ENCODE data around the gene MAGEB3. TPM values are rescaled to one million over a fixed set of nuclear protein-coding genes. Genes with fewer than 3 reads are reported as not detected.

MAGEB3 gene
- total and polyA plus RNA-seq, 9 of the 15 experiments (the other 6 are each of a cell fraction or from before 2014, with no cell fraction given): 0.07 to 0.11 TPM; not detected in 7

DNA sequence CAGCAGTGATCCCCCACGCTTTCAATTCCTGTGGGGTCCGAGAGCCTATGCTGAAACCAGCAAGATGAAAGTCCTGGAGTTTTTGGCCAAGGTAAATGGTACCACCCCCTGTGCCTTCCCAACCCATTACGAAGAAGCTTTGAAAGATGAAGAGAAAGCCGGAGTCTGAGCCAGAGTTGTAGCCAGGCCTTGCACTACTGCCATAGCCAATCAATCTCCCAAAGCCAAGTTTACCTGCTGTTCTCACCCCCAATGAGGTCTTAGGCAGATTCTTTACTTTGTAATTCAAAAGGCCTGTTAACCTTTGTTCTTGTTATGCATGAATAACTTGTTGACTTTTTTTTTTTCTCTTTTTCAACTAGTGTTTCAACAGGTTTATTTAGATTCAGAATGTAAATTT is 11.1 kb upstream of the MAGEB3 start (continued):
- TF ChIP-seq ZNF76 (CRISPR knock-in tag; IDR thresholded peaks at IDR 0.05; ENCODE audit: borderline replicate concordance) (no peak), POLR2AphosphoS5 (IDR thresholded peaks at IDR 0.05; ENCODE audit: control insufficient read depth, insufficient read depth, low read depth, low read length) (no peak), HNRNPL (IDR thresholded peaks at IDR 0.05; ENCODE audit: low read depth, low read length) (no peak), GABPB2 (CRISPR knock-in tag; conservative IDR thresholded peaks at IDR 0.05) (no peak)
- TF ChIP-seq, protein P1, sequence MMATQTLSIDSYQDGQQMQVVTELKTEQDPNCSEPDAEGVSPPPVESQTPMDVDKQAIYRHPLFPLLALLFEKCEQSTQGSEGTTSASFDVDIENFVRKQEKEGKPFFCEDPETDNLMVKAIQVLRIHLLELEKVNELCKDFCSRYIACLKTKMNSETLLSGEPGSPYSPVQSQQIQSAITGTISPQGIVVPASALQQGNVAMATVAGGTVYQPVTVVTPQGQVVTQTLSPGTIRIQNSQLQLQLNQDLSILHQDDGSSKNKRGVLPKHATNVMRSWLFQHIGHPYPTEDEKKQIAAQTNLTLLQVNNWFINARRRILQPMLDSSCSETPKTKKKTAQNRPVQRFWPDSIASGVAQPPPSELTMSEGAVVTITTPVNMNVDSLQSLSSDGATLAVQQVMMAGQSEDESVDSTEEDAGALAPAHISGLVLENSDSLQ (IDR thresholded peaks at IDR 0.05): no peak

DNA sequence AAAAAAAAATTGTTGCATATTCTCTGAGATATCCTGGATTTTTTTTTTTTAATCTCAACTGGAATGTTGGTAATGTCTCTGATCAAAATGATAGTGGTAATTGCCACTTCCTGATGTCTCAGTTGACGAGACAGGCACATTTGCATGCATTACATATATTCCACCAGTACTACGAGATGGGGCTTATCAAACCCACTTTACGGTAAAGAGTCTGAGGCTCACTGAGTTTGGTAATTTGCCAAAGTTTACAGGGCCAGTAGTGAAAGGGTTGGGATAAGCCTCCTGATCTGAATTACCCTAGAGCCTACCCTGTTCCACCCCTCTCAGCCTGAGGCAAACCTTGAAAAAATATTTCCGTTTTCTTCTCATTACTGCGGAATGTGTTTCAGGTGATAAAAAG is 9.8 kb upstream of the MAGEB3 start:
- intact Hi-C loops (cut with micrococcal nuclease) (no loop called here), in situ Hi-C loops (cut with MboI) (no loop called here)
- Histone ChIP-seq H3K9ac (ENCODE audit: insufficient read depth in 1 of 2, low read depth in 2 of 2, low read length in 2 of 2) (no peak overlapping the region), H4K20me1 (replicated peaks; ENCODE audit: control insufficient read depth, insufficient read depth, low read length) (no peaks in the 10 kb centered on the region), H3K4me2 (ENCODE audit: insufficient read depth, low read length) (no peak overlapping the region), H3K4me3 (no peak overlapping the region), H3K4me1 (replicated peaks in 1 of 2; ENCODE audit: control insufficient read depth in 2 of 2, insufficient read depth in 2 of 2, low read length in 2 of 2) (peaks cover 8 to 12% of the 10 kb centered on the region in 2 experiments), H3K9me1 (ENCODE audit: control insufficient read depth, insufficient read depth, low read length) (no peaks in the 10 kb centered on the region), H3K9me3 (replicated peaks; ENCODE audit: control insufficient read depth, insufficient read depth, low read depth, low read length) (no peaks in the 10 kb centered on the region), H3K27me3 (ENCODE audit: control insufficient read depth in 2 of 2, insufficient read depth in 2 of 2, low read length in 2 of 2) (no peaks in the 10 kb centered on the region), H3K27ac (ENCODE audit: extremely low read depth, low read depth, low read length) (no peak overlapping the region), H3K79me2 (ENCODE audit: control insufficient read depth, insufficient read depth, low read length) (peaks cover 20% of the 10 kb centered on the region), H2AFZ (ENCODE audit: low read depth, low read length) (no peak overlapping the region), H3K36me3 (ENCODE audit: control insufficient read depth, insufficient read depth, low read length) (peaks cover 19% of the 10 kb centered on the region; the same call in 2 of the 3 replicates)
- ATAC-seq (no peak; the same call in 2 of the 3 replicates), DNase-seq (ENCODE audit: extremely low read depth in 1 of 4, low spot score in 3 of 4) (peak in 2 of 4 experiments; percentile 9 to 18), FAIRE-seq (no peak)
- no TSS peak for BruUV-seq (replicated peaks)
- TF ChIP-seq ZC3H11A (IDR thresholded peaks at IDR 0.05; ENCODE audit: low read depth, low read length) (no peak), NFIC (IDR thresholded peaks at IDR 0.05) (peak; percentile 30)
- WGBS (ENCODE audit: insufficient coverage, low coverage, missing lambda C conversion rate): 45% methylated on average over 5 of the region's 5 CpGs
- ChIA-PET POLR2A (no interaction called here), CTCF (ENCODE audit: low intra/inter-chr PET ratio) (interaction anchor here (0.6 kb wide), 1 partner anchor 547 kb away, joined by 3 read pairs; no protein-coding TSS in a partner anchor)
